Neutrophil (primary cell): ENCODE results near the gene CSRP2.

Source experiments
- H3K27ac ChIP-seq: fragments of 200-600 bp; sonication (generic); 2 replicates; pipeline ENCODE4 v1.5.1; 2016; ENCODE audit warnings: mild to moderate bottlenecking, moderate library complexity
- H3K27me3 ChIP-seq: fragments of 200-600 bp; sonication (generic); 2 replicates; pipeline ENCODE4 v1.6.0; 2016; ENCODE audit warnings: mild to moderate bottlenecking
- H3K36me3 ChIP-seq: fragments of 200-600 bp; sonication (generic); 2 replicates; pipeline ENCODE4 v1.5.1; 2017
- H3K4me1 ChIP-seq, 2 experiments: fragments of 200-600 bp in 1 of 2; sonication (generic) in 1 of 2; 1 replicate in 1 of 2; 2 replicates in 1 of 2; pipeline versions ENCODE4 v1.5.1 to v1.6.1; 2013 to 2016; ENCODE audit warnings: low read depth in 1 of 2, low read length in 1 of 2, mild to moderate bottlenecking in 1 of 2, moderate library complexity in 1 of 2; ENCODE audit not compliant: control insufficient read depth in 1 of 2, insufficient read depth in 1 of 2
- H3K4me3 ChIP-seq, 2 experiments: fragments of 200-600 bp in 1 of 2; sonication (generic) in 1 of 2; 1 replicate in 1 of 2; 2 replicates in 1 of 2; pipeline ENCODE4 v1.5.1; 2013 to 2016; ENCODE audit warnings: low read depth in 1 of 2, low read length in 1 of 2, mild to moderate bottlenecking in 1 of 2, moderate library complexity in 1 of 2
- H3K9me3 ChIP-seq: fragments of 200-600 bp; sonication (generic); 2 replicates; pipeline ENCODE4 v1.5.1; 2016
- CTCF ChIP-seq: fragments of 200-600 bp; sonication (generic); IDR thresholded peaks from 2 replicates; pipeline ENCODE4 v1.5.1; 2016; ENCODE audit warnings: antibody characterized with exemption

Gene CSRP2

GRCh38 chr12:76836633-76837032, 42.2 kb downstream of the CSRP2 start:
- Histone ChIP-seq H3K27ac (no peak overlapping the region), H3K27me3 (no peaks in the 10 kb centered on the region), H3K4me1 (no peaks in the 10 kb centered on the region), H3K9me3 (no peaks in the 10 kb centered on the region), H3K4me3 (no peak overlapping the region), H3K36me3 (peaks cover 26% of the 10 kb centered on the region)
- no peak for TF ChIP-seq CTCF

- Histone ChIP-seq H3K4me3 (no peak overlapping the region), H3K36me3 (peaks cover 67% of the 10 kb centered on the region), H3K27ac (no peak overlapping the region)
Measured at GRCh38 chr12:76830436-76830835, 48.4 kb downstream of the CSRP2 start.

GRCh38 chr12:76820888-76821482, 57.8 kb downstream of the CSRP2 start:
- Histone ChIP-seq H3K27ac (no peak overlapping the region), H3K4me1 (no peaks in the 10 kb centered on the region), H3K4me3 (no peak overlapping the region), H3K9me3 (no peaks in the 10 kb centered on the region), H3K27me3 (no peaks in the 10 kb centered on the region), H3K36me3 (peaks cover 42% of the 10 kb centered on the region)
- no peak for TF ChIP-seq CTCF

More at GRCh38 chr12:76830436-76830835, 48.4 kb downstream of the CSRP2 start:
- H3K4me1 ChIP-seq, result no peaks in the 10 kb centered on the region
- no peaks in the 10 kb centered on the region for H3K27me3 ChIP-seq
- H3K9me3 ChIP-seq, result no peaks in the 10 kb centered on the region
- no peak for TF ChIP-seq CTCF

- Histone ChIP-seq H3K27me3 (no peaks in the 10 kb centered on the region), H3K9me3 (no peaks in the 10 kb centered on the region), H3K4me3 (no peak overlapping the region), H3K4me1 (no peaks in the 10 kb centered on the region), H3K36me3 (peaks cover 65% of the 10 kb centered on the region), H3K27ac (no peak overlapping the region)
- TF ChIP-seq CTCF, result no peak
Measured at GRCh38 chr12:76813972-76814371, 64.8 kb downstream of the CSRP2 start.

- no peaks in the 10 kb centered on the region for H3K9me3 ChIP-seq
- no peaks in the 10 kb centered on the region for H3K4me1 ChIP-seq
- no peak overlapping the region for H3K4me3 ChIP-seq
- H3K27me3 ChIP-seq, result no peaks in the 10 kb centered on the region
- peaks cover 65% of the 10 kb centered on the region for H3K36me3 ChIP-seq
- TF ChIP-seq CTCF, result no peak
- no peak overlapping the region for H3K27ac ChIP-seq
Measured at GRCh38 chr12:76813265-76813664, 65.6 kb downstream of the CSRP2 start.

GRCh38 chr12:76811976-76812375, 66.8 kb downstream of the CSRP2 start:
- no peaks in the 10 kb centered on the region for H3K4me1 ChIP-seq
- H3K4me3 ChIP-seq, result no peak overlapping the region
- no peak overlapping the region for H3K27ac ChIP-seq
- H3K36me3 ChIP-seq, result peaks cover 72% of the 10 kb centered on the region
- H3K27me3 ChIP-seq, result no peaks in the 10 kb centered on the region
- no peaks in the 10 kb centered on the region for H3K9me3 ChIP-seq
- no peak for TF ChIP-seq CTCF
